HG03066 (cell line): ENCODE results near the gene ARHGAP26.

ENCODE experiments used
- ATAC-seq: cut with Tn5 transposase; IDR thresholded peaks from one replicate; pipeline ENCODE4 v1.9.1; 2021; ENCODE audit warnings: low read depth; ENCODE audit not compliant: unreplicated experiment

The ARHGAP26 gene

DNA sequence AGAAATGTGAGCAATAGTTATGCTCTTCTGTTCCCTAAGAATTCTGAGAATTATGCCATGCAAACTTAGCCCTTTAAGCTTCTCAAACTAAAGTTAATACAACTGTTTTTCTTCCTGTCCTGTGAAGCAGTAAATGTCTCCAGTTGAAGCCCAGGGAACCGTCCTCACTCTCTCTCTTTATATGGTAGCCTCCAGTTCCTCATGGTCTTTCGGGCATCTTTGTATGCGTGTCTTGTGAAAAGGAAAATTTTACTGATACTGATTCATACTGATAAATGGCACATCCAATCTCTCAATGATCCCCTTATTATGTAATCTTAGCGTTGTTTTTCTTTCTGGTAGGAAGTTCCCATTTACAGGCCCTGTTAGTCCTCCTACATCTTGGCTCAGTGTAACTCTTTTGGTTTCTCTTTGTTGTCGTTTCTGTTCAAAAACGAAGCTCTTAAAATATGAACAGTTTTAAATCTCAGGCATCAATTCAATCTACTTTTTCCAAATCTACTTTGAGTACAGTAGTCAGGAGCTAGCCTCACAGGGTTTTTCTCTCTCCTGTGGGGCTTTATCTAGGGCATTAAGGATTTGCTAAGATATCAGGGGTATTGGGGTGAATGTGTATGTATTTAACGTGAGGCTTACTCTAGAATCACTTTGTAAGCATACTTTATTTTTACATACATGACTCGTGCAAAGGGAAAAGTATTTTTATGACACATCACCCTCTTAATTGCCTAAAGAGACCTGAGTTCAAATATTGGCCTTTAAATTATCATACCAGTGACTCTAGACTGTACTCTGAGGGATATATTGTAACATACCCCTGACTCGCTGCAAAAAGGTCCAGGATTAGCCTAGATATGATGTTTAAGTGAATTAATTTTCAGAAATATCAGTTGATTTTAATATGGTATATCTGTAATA, 375.3 kb downstream of the ARHGAP26 start:
- no peak for ATAC-seq

DNA sequence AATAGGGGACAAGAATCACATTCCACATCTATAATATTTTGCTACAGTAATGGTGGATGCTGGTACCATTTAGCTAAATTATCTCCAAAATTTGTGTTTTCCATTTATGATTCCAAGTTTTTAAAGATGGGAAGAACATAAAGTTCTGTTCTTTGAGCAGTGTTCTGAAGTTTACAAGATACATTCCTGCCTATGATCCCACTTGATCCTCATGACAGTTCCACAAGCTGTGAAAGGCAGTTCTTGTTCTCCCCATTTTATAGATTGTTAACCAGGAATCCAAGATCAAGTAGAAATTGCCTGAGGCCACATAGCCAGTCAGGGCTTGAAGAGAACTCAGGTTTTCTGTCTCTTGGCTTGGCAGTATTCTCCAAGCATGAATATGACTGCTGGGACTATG, 376.0 kb downstream of the ARHGAP26 start:
- ATAC-seq, result no peak

- no peak for ATAC-seq
Measured at GRCh38 chr5:143147383-143147782, 377.2 kb downstream of the ARHGAP26 start.

DNA sequence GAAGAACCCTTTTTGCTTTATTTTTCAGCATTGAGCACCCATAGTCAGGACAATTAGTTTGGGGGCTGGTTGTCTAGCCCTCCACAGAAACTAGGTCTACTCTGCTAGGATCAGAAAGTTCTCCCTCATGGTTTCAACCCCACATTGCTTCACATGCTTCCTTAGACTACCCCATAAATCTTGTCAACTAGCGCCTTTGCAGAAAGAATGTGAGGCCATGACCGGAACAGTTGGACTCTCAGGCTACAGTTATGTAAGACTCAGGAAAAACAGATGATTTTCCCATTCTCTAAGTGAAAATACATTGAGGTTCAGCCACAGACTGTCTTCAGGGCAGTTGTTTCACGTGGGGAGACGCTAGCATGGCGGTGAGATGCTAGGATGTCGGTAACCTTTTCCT, 377.7 kb downstream of the ARHGAP26 start:
- no peak for ATAC-seq

DNA sequence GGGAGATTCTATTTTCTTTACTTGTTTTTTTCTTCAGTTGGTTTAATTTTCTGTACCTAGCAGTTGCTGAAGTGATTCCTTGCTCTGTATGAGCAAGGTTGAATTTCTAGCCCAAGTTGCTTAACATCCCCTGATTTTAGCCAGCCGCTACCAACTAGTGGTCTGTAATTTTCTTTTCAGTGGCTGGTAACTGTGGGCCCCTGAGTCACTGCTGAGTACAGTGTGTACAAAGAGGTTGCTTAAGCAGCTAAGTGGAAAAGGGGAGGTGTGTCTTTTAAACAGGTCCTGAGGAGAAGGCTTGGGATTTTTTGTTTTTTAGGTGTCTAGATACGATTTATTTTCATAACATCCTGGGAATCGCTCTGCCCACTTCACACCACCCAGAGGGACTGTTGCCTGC, 378.6 kb downstream of the ARHGAP26 start:
- ATAC-seq, result no peak

DNA sequence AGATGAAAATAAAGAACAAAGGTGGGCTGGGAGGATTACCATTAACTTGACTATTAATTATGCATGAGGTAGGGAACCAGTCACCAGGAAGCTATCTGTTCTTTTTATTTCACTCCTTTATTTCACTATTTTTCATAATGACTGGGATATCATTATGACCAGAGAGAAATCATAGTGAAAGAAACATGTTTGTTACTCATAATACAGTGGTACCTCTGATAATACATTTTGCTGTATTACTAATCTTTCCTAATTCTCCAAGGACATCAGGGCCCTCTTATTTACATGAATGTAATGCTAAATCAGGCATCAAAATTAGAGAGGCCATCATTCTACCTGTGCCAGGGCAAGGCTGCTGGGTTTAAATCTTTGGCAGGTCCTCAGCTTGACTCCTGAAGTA, 379.6 kb downstream of the ARHGAP26 start:
- no peak for ATAC-seq

- no peak for ATAC-seq
Measured at GRCh38 chr5:143151056-143151700, 381.0 kb downstream of the ARHGAP26 start.

- no peak for ATAC-seq
Measured at GRCh38 chr5:143152445-143152844, 382.3 kb downstream of the ARHGAP26 start.

DNA sequence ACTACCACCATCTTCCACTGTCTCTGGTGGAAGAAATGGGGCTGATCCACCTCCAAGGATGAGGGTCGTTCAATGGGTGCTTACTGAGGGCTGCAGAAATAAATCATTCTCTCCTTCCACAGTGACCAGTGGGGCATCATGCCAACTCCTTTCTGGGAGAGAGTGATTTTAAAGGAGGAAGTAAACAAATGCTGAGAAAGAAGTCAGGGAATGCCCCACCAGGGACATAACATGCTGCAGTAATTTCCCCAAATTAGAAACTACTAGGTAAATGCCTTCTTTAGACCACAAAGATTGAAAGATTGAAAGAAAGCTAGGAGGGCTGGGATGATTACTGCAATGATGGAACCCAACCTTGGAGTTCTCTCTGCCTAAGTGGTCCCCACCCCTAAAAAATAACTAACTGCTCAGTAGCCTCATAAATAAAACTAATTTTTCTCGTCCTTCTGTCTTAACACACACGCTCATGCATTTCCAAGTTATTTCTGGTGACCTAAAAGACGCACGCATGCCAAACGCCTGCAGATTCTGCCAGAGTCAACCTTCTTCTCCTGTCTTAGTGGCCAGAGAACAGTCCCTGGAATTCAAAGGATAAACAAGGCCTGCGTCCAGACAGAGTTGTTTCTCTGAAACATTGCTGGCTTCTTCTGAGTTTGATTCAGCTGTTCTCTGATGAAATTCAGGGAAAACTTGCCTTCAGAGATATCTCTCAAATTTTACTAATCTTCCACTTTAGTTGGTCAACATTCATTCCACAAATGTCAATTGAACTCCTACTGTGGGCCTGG, 383.3 kb downstream of the ARHGAP26 start:
- no peak for ATAC-seq

DNA sequence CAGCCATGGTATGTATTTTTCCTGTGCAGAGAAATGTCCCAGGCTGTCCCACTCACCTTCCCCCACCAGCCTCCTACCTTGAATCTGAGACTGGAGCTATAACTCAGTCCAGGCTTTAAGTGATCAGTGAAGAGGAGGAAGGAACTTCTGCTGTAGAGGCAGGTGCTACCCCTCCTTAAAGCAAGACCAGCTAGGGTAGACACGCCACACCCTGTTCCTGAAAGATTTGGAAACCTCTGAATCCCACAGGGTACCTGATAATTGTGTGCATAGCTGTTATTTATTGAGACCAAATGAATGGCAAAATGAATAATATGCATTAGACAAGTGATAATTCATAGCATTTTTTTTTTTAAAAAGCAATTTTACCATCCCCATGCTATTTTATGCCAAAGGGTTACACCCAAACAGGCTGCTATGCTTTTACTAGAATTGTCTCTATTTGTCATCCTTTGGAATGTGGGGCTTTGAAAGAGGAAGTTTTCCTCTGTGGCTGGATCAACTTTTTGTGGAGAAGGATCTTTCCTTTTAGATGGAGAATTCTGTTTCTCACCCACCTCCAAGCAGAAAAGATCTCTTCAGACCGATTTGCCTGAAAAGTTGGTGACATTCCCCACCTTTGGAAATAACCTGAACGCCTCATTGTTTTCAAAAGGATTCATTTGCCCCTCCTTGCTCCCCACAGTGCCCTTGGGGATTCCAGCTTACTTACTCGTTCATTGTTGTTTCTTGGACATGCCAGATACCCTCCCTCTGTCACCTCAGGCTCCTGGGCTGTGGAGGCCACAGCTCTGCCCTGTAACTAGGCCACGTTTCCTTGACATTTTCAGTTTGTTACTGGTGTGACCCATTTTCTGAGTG, 384.6 kb downstream of the ARHGAP26 start:
- ATAC-seq, result no peak

- ATAC-seq, result no peak
Measured at GRCh38 chr5:143155455-143155854, 385.3 kb downstream of the ARHGAP26 start.

DNA sequence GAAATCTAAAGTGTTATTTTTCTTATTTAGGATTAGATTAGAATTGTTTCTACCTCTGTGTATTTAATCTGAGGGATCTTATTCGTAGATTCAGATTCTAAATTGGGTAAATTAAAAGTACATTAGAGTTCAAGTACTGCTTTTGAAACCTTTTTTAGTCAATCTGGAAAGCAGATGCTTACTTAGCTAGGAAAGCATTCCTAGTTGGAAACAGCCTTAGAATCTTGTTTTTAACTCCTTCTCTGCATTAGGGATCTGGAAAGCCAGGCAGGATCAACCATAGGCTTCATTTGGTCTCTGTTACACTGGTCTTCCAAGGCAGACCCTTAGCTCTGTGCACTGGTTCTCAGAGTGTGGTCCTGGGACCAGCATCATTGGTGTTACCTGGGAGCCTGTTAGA, 385.9 kb downstream of the ARHGAP26 start:
- no peak for ATAC-seq

DNA sequence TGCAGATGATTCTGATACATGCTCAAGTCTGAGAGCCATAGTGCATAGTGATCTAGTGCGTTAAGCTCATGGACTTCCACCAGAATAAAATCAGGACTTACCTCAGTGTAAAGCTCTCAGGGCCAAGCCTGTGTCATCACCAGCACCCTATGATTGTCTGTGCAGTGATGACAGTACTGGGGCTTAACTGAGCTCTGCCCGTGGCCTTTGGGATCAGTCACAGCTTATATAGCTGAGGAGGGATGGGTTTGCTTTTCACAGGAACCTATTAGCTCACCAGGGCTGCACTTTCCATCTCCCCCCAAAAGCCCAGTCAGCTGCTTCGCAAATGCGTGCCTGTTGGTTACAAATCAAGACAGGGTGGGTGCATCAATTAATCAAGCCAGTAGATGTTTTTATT, 386.4 kb downstream of the ARHGAP26 start:
- ATAC-seq, result no peak

GRCh38 chr5:143159031-143159430, 388.9 kb downstream of the ARHGAP26 start:
- ATAC-seq, result no peak

GRCh38 chr5:143161885-143162540, 391.8 kb downstream of the ARHGAP26 start:
- ATAC-seq, result no peak

DNA sequence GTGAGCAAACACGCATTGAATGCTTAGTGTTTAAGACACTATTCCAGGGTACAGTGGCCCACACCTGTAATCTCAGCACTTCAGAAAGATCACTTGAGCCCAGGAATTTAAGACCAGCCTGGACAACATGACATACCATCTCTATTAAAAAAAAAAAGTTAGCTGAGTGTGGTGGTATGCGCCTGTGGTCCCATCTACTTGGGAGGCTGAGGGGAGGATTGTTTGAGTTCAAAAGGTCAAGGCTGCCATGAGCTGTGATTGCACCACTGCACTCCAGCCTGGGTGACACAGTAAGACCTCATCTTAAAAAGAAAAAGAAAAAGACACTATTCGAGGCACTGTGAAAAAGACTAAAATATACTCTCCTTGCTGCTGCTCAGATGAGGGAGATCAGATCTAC, 392.6 kb downstream of the ARHGAP26 start:
- no peak for ATAC-seq

- ATAC-seq, result no peak
Measured at GRCh38 chr5:143164557-143164956, 394.4 kb downstream of the ARHGAP26 start.

DNA sequence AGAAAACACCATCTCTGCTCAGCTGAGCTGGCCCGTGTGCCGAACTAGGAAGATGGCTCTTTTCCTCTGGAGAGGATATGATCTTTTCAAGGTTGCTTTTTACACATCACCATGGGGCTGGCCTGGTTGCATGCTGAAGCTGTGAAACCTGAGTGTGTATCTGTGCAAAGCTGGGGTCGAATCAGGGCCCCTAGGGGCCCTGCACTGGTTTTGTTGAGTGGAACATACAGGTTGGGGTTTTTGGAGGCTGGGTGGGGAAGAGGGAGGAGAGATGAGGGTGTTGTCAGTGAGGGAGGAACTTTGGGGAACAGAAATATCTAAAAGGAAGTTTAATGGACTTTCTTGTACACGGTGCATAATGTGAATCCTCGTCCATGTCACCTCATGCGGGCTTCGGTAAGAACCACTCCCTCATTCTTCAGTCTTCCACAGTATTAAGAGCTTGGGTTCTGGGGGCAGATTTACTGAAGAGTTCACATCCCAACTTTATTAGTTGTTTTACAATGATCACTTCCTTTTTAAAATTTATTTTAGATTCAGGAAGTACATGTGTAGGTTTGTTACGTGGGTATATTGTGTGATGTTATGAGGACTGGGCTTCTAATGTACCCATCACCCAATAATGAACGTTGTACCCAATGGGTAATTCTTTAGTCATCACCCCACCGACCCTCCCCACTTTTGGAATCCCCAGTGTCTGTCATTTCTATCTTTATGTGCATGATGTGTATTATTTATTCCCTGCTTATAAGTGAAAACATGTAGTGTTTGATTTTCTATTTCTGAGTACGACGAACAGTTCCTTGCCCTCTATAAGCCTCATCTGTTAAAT, 395.1 kb downstream of the ARHGAP26 start:
- ATAC-seq, result no peak

DNA sequence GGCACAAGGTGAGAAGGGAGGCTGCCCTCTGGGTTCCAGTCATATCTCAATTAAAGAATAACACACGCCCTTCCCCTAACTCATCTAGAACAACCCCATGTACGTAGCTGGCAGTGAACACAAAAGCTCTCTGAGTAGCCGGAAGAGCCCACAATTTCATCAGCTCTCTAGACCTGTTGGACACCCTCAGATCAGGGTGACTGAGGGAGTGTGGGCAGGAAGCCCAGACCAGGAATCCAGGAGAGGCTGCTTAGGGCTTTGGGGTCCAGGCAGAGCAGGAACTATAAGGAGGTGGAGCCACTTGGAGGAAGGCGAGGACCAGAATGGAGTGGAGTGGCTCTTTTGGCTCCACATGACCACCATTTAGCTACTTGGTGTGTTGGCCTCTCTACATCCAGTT, 395.9 kb downstream of the ARHGAP26 start:
- ATAC-seq, result no peak
